GM21367 (cell line): ENCODE measurements around the gene ATP11A.

ENCODE experiments used
- ATAC-seq: cut with Tn5 transposase; IDR thresholded peaks from one replicate; pipeline ENCODE4 v1.9.1; 2021; ENCODE audit not compliant: unreplicated experiment

The ATP11A gene

GRCh38 chr13:112756511-112756966 lies 66.7 kb downstream of the ATP11A start:
- ATAC-seq: no peak

DNA sequence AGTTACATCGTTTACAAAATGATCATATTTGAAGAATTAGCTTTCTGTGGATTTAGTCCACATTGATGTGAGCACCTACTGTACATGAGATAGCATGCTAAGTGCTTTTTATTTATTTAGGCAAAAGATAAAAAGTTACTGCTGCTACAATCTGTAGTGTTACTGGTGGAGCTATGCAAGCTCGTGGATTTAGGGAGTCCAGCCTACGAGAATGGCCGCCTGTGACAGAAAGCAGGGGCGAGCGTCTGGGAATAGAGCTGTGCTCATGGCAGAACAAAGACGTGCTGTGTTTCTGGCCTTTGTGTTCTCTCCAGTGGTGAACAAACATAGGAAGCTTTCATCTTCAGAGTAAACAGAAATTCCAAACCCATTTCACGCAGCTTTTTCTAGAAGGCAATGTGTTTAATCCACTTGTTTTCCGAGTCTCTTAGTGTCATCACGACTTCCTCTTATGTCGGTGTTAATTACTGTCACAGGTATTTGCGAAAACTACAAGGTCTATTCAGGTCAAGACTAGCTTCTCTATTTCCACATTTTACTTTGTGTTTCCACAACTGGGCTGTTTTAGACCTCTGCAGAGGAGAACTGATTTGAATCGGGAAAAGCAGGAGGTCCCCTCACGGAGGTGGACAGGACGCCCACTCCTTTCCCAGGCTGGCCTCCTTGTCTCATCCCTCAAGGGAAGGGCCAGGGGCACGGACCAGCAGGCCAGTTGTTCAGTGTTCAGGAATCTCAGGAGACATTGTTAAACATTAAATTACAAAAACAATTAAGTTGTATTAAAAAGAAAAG lies 67.3 kb downstream of the ATP11A start:
- ATAC-seq: no peak

GRCh38 chr13:112757759-112758086 lies 67.9 kb downstream of the ATP11A start:
- ATAC-seq: no peak

DNA sequence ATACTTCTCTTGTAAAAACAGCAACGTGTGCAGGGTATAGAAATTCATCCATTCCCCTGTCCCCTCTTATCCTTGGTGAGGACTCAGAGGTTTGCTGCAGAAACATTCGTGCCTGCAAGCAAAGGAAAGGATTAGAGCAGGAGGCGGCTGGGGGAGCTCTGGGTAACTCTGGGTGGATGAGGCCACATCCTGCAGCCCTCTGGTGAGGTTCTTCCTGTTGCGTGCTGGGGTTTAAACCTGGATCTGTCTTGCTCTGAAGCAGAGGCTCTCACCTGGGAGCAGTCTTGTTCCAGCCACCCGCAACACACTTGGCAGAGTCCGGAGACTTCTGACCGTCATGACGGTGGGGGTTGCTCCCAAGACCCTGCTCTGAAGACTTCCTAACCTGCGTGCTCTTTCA lies 69.2 kb downstream of the ATP11A start:
- ATAC-seq: no peak

DNA sequence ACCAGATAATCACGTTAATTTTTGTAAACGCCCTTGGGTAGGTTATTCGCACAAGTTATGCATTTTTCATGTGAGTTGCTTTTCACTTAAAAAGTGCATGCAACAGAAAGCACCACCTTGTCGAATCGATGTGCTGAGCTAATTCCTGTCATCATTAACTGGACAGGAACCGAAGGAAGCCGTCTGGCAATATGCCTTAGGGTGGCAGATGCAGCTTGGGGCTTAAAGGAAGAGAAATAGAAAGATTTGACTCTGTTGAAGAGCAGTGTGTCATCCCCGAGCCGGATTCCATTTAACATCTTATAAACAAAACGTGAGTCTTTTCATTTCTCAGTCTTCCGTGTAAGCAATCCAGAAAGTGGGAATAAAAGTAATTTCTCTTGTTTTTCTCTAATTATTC lies 70.0 kb downstream of the ATP11A start:
- no peak for ATAC-seq

- no peak for ATAC-seq
Observed at GRCh38 chr13:112760435-112760834, 70.6 kb downstream of the ATP11A start.

DNA sequence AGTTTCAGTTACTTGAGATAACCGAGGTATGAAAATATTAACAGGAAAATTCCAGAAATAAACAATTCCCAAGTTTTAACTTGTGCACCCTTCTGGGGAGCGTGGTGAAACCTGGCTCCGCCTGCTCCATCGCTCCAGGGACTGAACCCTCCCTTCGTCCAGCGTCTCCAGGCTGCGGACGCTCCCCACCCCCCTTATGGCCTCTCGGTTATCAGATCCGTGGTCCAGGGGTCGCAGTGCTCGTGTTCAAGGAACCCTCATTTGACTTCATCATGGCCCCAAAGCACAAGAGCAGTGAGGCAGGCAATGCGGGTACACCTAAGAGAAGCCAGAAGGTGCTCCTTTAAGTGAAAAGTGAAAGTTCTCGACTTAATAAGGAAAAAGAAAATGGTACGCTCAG lies 71.1 kb downstream of the ATP11A start:
- ATAC-seq: no peak

DNA sequence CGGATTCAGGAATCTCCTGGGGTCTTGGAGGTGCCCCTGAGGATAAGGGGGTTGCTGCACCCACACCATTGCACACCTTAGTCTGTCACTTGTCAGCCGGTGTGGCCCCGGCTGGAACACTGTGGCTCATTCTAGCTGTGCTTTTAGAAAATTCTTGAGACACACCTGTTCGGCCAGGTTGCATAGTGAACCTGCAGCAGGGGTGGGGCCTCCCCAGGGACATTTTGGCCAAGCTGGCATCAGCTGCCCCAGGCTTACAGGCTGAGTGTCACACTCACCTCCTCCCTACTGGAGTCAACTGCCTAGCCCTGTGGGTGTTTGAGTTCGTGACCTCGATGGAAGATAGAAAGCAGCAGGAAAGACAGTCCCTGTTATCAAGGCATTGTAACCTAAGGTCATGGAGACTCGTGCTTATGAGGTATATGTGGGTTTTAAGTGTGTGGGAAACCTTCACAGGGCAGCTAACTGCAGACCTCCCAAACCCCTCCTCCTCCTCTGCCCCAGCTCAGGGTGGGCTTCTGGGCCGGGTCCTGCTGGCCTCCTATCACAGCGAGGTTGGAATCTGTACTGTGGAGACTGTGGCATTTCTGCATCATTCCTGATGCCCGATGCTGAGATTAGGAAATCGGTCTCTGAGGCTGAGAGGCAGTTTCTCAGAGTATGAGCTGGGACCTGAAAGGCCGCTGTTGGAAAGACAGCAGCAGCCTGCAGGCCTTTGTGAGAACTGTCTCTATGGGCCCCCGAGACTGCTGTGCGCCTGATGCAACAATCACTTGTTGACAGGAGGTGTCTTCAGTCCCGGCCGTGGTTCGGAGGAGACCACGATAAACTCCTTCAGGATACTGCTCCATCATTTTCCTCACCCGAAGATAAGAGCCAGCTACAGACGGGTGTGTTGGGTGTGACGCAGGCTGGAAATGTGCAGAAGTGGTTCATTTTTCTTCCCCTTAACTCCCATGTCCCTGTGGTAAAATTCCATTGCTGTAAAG lies 72.2 kb downstream of the ATP11A start:
- no peak for ATAC-seq

DNA sequence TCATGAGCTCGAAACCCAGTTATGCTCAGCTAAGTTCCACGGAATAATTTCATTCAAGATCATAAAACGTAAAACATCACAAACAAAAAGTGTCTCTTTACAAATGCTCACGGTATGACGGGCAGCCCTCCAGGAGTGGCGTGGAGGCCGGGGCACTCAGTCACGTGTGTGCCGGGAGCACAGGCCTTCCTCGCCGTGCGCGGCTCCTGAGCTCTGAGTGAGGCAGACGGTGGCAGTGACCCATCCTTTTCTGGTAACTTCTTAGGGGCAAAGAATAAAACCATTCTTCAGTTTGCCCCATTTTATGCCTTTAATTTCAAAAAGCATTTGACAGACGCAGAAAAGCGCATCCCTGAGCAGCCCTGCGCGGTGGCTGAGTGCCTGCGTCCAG lies 72.8 kb downstream of the ATP11A start:
- ATAC-seq: no peak

- ATAC-seq: no peak
Observed at GRCh38 chr13:112764028-112764427, 74.2 kb downstream of the ATP11A start.

GRCh38 chr13:112764864-112765561 lies 75.2 kb downstream of the ATP11A start:
- ATAC-seq: no peak

- ATAC-seq: no peak
Observed at GRCh38 chr13:112765731-112766130, 75.9 kb downstream of the ATP11A start.

- ATAC-seq: no peak
Observed at GRCh38 chr13:112766336-112766735, 76.5 kb downstream of the ATP11A start.

DNA sequence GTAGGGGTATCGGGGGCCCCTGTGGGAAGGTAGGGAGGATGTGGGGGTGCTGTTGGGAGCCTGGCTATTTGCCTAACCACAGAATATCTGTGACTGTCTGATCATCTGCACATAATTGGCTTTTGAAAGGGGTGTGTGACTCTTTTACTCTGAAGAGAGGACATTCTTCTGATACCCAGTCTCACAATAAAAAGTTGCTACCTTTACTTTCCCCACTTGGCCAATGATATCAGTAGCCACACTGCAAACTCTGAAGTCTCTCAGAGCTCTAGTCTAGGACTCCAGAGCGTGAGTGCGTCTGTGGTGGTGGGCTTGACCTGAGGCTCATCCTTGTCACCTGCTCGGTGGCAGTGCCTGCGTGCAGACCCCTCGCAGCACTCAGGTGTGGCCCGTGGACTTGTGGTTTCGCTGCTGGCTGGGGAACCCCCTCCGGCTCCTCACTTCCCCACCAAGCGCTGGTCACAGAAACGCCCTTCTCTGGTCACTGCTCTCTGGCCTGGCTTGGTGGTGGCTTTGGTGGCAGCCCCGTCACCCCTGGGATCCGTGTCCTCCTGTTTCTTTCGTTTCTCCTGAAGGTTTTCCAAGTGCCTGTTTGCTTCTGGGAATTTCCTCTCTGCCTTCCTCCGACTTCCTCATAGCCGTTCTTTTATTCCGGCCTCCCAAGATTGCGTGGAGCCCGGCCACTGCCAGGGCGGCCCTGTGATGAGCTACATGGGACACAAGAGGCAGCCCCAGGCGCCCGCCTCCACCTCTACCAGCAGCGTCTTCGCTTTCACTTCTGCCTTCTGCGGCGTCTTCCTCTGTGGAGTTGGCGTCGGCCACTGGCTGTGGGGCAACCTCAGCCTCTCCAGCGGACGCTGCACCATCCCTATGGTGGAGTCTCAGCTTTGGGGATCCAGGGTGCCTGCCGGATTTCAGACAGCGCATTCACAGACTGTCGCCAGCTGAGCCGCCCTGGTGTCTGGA lies 78.0 kb downstream of the ATP11A start:
- peak; percentile 71 for ATAC-seq

- no peak for ATAC-seq
Observed at GRCh38 chr13:112768795-112769481, 79.1 kb downstream of the ATP11A start.

GRCh38 chr13:112769615-112770014 lies 79.8 kb downstream of the ATP11A start:
- no peak for ATAC-seq

GRCh38 chr13:112770504-112770903 lies 80.7 kb downstream of the ATP11A start:
- no peak for ATAC-seq

DNA sequence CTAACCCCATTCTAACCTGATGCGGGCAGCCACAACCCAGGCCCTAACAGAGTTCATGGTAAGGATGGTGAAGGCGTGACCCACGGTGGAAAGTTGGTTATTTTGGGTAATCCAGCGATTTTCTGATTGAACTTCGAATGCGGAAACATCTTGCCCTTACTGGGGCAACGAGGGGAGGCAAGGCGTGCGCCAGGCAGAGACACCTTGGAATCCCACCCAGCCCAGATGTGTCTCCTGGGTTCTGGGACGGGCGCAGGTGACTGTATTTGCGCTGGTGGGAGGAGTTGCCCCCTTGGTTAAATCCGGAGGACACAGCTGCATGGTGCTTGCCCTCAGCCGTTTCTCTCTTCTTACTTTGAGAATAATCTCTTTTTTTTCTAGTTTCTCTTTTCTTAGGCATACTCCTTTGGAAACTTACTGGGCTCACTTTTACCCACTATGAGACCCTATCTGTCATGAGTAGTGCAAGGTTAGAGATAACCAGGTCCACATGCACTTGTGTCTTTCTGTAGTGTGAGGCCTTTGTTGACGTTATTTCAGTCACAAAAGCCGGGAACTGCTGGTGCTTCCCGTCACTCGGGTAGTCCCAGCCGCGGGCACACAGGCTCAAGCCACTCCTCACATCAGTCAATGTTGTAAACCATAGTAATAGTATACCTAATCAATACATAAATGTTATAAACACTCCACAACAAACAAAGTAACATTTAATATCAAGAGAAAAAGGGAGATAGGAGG lies 81.5 kb downstream of the ATP11A start:
- ATAC-seq: no peak
